ENCODE results near the gene RAB3A.

Gene RAB3A

GRCh38 chr19:18156841-18157464 is 46.9 kb downstream of the RAB3A start:
- Histone ChIP-seq H2BK15ac (ENCODE audit: low read depth, poor library complexity, severe bottlenecking) (peak overlapping the region; percentile 37), H4K91ac (ENCODE audit: low read length) (peak overlapping the region; percentile 65), H4K8ac (ENCODE audit: low read length) (peak overlapping the region; percentile 66), H3K79me1 (replicated peaks; ENCODE audit: low read length, poor library complexity, severe bottlenecking) (peaks cover 14% of the 10 kb centered on the region), H2BK120ac (ENCODE audit: low read depth, low read length) (peak overlapping the region; percentile 51), H3K4me3 (ENCODE audit: insufficient read depth in 1 of 2, low read depth in 1 of 2, low read length in 2 of 2) (no peak overlapping the region), H3K18ac (ENCODE audit: low read depth in 1 of 2, low read length in 2 of 2) (peak overlapping the region in 1 of 2 experiments; percentile 85), H2AK5ac (ENCODE audit: low read length, severe bottlenecking) (peak overlapping the region; percentile 96), H2BK12ac (ENCODE audit: low read length in 2 of 2) (peak overlapping the region; percentile 21 to 55), H3K4ac (ENCODE audit: low read depth in 1 of 2, low read length in 2 of 2) (peak overlapping the region; percentile 74 to 75), H3K4me1 (ENCODE audit: control insufficient read depth, insufficient read depth, low read depth, low read length) (peaks cover 46% of the 10 kb centered on the region), H2BK5ac (ENCODE audit: low read depth, low read length, poor library complexity, severe bottlenecking) (no peak overlapping the region), H3K36me3 (ENCODE audit: control insufficient read depth in 1 of 2, insufficient read depth in 2 of 2, low read depth in 1 of 2, low read length in 2 of 2) (peaks cover 18 to 42% of the 10 kb centered on the region in 2 experiments), H3K27me3 (ENCODE audit: control insufficient read depth in 1 of 2, insufficient read depth in 1 of 2, low read length in 2 of 2) (no peaks in the 10 kb centered on the region), H3K9ac (ENCODE audit: low read length) (peak overlapping the region; percentile 52), H3K23ac (ENCODE audit: low read length in 2 of 2) (no peak overlapping the region), H3K14ac (ENCODE audit: low read length in 2 of 2) (no peak overlapping the region), H3K27ac (ENCODE audit: low read length, poor library complexity, severe bottlenecking) (peak overlapping the region; percentile 80), H2AFZ (ENCODE audit: low read depth, low read length) (no peak overlapping the region), H3K9me3 (ENCODE audit: control insufficient read depth, low read length) (no peaks in the 10 kb centered on the region), H3K4me2 (ENCODE audit: low read length, poor library complexity, severe bottlenecking) (no peak overlapping the region)
- DNase-seq: peak; percentile 86
- 75% methylated on average over 22 of the region's 22 CpGs for WGBS

DNA sequence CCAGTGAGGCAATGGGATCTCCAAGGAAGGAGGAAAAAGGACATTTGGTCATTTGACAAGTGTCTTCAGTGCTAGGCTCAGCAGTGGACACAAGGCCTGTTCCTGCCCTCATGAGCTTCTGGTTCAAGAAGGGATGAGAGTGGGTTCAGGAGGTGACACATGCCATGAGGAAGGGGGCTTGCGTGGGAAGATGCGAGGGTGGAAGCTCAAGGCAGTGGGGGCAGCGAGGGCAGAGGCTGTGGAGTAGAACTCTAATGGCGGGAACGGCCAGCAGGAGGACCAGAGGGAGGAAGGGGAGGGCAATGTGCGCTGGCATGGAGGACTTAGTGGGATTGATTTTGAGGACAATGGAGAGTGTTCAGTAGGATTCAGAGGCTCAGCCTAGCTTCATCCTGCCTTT is 47.6 kb downstream of the RAB3A start:
- H2BK120ac ChIP-seq (ENCODE audit: low read depth, low read length): no peak overlapping the region
- WGBS: 95% methylated on average over 4 of the region's 6 CpGs
- peak overlapping the region; percentile 53 for H4K91ac ChIP-seq (ENCODE audit: low read length)
- no peak overlapping the region for H3K4me3 ChIP-seq (ENCODE audit: insufficient read depth in 1 of 2, low read depth in 1 of 2, low read length in 2 of 2)
- H2BK5ac ChIP-seq (ENCODE audit: low read depth, low read length, poor library complexity, severe bottlenecking): no peak overlapping the region
- H3K18ac ChIP-seq (ENCODE audit: low read depth in 1 of 2, low read length in 2 of 2): peak overlapping the region in 1 of 2 experiments; percentile 61
- peak overlapping the region; percentile 24 for H2AK5ac ChIP-seq (ENCODE audit: low read length, severe bottlenecking)
- no peak for DNase-seq
- H3K9me3 ChIP-seq (ENCODE audit: control insufficient read depth, low read length): no peaks in the 10 kb centered on the region
- peak overlapping the region in 1 of 2 experiments; percentile 55 for H2BK12ac ChIP-seq (ENCODE audit: low read length in 2 of 2)
- peaks cover 10% of the 10 kb centered on the region for H3K79me1 ChIP-seq (replicated peaks; ENCODE audit: low read length, poor library complexity, severe bottlenecking)
- peaks cover 44% of the 10 kb centered on the region for H3K4me1 ChIP-seq (ENCODE audit: control insufficient read depth, insufficient read depth, low read depth, low read length)
- H4K8ac ChIP-seq (ENCODE audit: low read length): no peak overlapping the region
- H3K27me3 ChIP-seq (ENCODE audit: control insufficient read depth in 1 of 2, insufficient read depth in 1 of 2, low read length in 2 of 2): no peaks in the 10 kb centered on the region
- peak overlapping the region in 1 of 2 experiments; percentile 52 for H3K4ac ChIP-seq (ENCODE audit: low read depth in 1 of 2, low read length in 2 of 2)
- no peak overlapping the region for H2AFZ ChIP-seq (ENCODE audit: low read depth, low read length)
- no peak overlapping the region for H2BK15ac ChIP-seq (ENCODE audit: low read depth, poor library complexity, severe bottlenecking)
- H3K14ac ChIP-seq (ENCODE audit: low read length in 2 of 2): peak overlapping the region in 1 of 2 experiments; percentile 13
- peak overlapping the region; percentile 62 for H3K27ac ChIP-seq (ENCODE audit: low read length, poor library complexity, severe bottlenecking)
- peak overlapping the region; percentile 52 for H3K9ac ChIP-seq (ENCODE audit: low read length)
- H3K36me3 ChIP-seq (ENCODE audit: control insufficient read depth in 1 of 2, insufficient read depth in 2 of 2, low read depth in 1 of 2, low read length in 2 of 2): peaks cover 16 to 37% of the 10 kb centered on the region in 2 experiments
- no peak overlapping the region for H3K4me2 ChIP-seq (ENCODE audit: low read length, poor library complexity, severe bottlenecking)
- H3K23ac ChIP-seq (ENCODE audit: low read length in 2 of 2): no peak overlapping the region

GRCh38 chr19:18155095-18156087 is 48.5 kb downstream of the RAB3A start:
- H3K4ac ChIP-seq (ENCODE audit: low read depth in 1 of 2, low read length in 2 of 2): peak overlapping the region in 1 of 2 experiments; percentile 28
- peak overlapping the region in 1 of 2 experiments; percentile 11 for H3K18ac ChIP-seq (ENCODE audit: low read depth in 1 of 2, low read length in 2 of 2)
- peaks cover 37% of the 10 kb centered on the region for H3K4me1 ChIP-seq (ENCODE audit: control insufficient read depth, insufficient read depth, low read depth, low read length)
- H2BK15ac ChIP-seq (ENCODE audit: low read depth, poor library complexity, severe bottlenecking): peak overlapping the region; percentile 76
- H3K9me3 ChIP-seq (ENCODE audit: control insufficient read depth, low read length): no peaks in the 10 kb centered on the region
- no peak overlapping the region for H2AFZ ChIP-seq (ENCODE audit: low read depth, low read length)
- H3K23ac ChIP-seq (ENCODE audit: low read length in 2 of 2): no peak overlapping the region
- no peak overlapping the region for H3K4me3 ChIP-seq (ENCODE audit: insufficient read depth in 1 of 2, low read depth in 1 of 2, low read length in 2 of 2)
- no peak overlapping the region for H2AK5ac ChIP-seq (ENCODE audit: low read length, severe bottlenecking)
- 97% methylated on average over 43 of the region's 43 CpGs for WGBS
- H3K4me2 ChIP-seq (ENCODE audit: low read length, poor library complexity, severe bottlenecking): no peak overlapping the region
- H3K27ac ChIP-seq (ENCODE audit: low read length, poor library complexity, severe bottlenecking): no peak overlapping the region
- H2BK120ac ChIP-seq (ENCODE audit: low read depth, low read length): no peak overlapping the region
- DNase-seq: no peak
- no peak overlapping the region for H2BK5ac ChIP-seq (ENCODE audit: low read depth, low read length, poor library complexity, severe bottlenecking)
- peak overlapping the region; percentile 1 for H4K91ac ChIP-seq (ENCODE audit: low read length)
- H3K79me1 ChIP-seq (replicated peaks; ENCODE audit: low read length, poor library complexity, severe bottlenecking): peaks cover 7% of the 10 kb centered on the region
- no peak overlapping the region for H3K9ac ChIP-seq (ENCODE audit: low read length)
- no peaks in the 10 kb centered on the region for H3K27me3 ChIP-seq (ENCODE audit: control insufficient read depth in 1 of 2, insufficient read depth in 1 of 2, low read length in 2 of 2)
- peaks cover 16 to 34% of the 10 kb centered on the region in 2 experiments for H3K36me3 ChIP-seq (ENCODE audit: control insufficient read depth in 1 of 2, insufficient read depth in 2 of 2, low read depth in 1 of 2, low read length in 2 of 2)
- H4K8ac ChIP-seq (ENCODE audit: low read length): no peak overlapping the region
- peak overlapping the region in 1 of 2 experiments; percentile 81 for H2BK12ac ChIP-seq (ENCODE audit: low read length in 2 of 2)
- no peak overlapping the region for H3K14ac ChIP-seq (ENCODE audit: low read length in 2 of 2)
